Upper lobe of right lung (tissue), 1 donor: ENCODE data around the gene B4GALT3. TPM values are rescaled to one million over a fixed set of nuclear protein-coding genes. Genes with fewer than 3 reads are reported as not detected.

Source experiments
- ATAC-seq: fragments of 200-7000 bp; cut with Tn5 transposase; one replicate; pipeline ENCODE4 v1.9.1; 2020; ENCODE audit warnings: mild to moderate bottlenecking, moderate library complexity
- DNase-seq: peaks from one replicate; pipeline ENCODE4 v3.0.0-alpha.2; 2020
- H3K27ac ChIP-seq: fragments of 200-600 bp; one replicate; pipeline ENCODE4 v1.8.0; 2022
- H3K27me3 ChIP-seq: fragments of 200-600 bp; one replicate; pipeline ENCODE4 v1.8.0; 2022; ENCODE audit warnings: mild to moderate bottlenecking
- H3K36me3 ChIP-seq: fragments of 200-600 bp; one replicate; pipeline ENCODE4 v1.8.0; 2022
- H3K4me1 ChIP-seq: fragments of 200-600 bp; one replicate; pipeline ENCODE4 v1.8.0; 2022
- H3K4me3 ChIP-seq: fragments of 200-600 bp; one replicate; pipeline ENCODE4 v1.8.0; 2022; ENCODE audit warnings: mild to moderate bottlenecking
- H3K9me3 ChIP-seq: fragments of 200-600 bp; one replicate; pipeline ENCODE4 v1.8.0; 2022
- intact Hi-C: fragments of 100-400 bp; cut with DNase I; formaldehyde crosslinking; loops from one replicate; pipeline ENCODE4 v1.11.0; 2022
- total RNA-seq: library from RNA; stranded (reverse); fragmentation: NEBNext Ultra II Directional; extraction: Animal tissue kit (Norgen Biotek cat#: 25700); gene quantifications from one replicate; pipeline ENCODE4 v1.2.1, GENCODE V29; 2021
- TF ChIP-seq, protein P1 (sequence below): fragments of 200-600 bp; IDR thresholded peaks from one replicate; pipeline ENCODE4 v1.8.0; 2022; ENCODE audit warnings: antibody characterized with exemption
- donor health status: DM: no; HTN: yes; CAD: no; lungs with severe emphysema.

B4GALT3 gene
- total RNA-seq, 1 donor from 2014 or later, result 35.7 TPM

DNA sequence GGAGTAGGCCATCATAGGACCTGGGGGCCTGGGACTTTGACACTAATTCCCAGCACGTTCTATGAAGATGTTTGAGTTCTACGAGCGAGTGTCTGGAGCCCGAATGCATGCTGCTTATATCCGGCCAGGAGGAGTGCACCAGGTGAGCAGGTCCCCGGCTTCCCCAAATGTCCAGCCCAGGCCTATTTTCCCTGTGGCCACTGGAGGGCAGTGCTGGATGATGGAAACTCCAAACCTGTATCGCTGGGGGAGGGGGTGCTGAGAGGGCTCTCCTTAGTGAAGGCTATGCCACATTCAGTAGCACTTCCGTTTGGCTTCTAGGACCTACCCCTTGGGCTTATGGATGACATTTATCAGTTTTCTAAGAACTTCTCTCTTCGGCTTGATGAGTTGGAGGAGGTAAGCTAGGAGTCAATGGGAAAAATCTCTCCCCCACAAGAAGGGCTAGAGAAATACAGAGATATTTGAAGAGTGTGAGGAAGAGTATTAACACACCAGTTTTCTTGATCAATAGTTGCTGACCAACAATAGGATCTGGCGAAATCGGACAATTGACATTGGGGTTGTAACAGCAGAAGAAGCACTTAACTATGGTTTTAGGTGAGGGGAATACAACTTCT, 32.6 kb upstream of the B4GALT3 start:
- peaks cover 14% of the 10 kb centered on the region for H3K4me1 ChIP-seq
- no peak overlapping the region for H3K27ac ChIP-seq
- TF ChIP-seq, protein P1, sequence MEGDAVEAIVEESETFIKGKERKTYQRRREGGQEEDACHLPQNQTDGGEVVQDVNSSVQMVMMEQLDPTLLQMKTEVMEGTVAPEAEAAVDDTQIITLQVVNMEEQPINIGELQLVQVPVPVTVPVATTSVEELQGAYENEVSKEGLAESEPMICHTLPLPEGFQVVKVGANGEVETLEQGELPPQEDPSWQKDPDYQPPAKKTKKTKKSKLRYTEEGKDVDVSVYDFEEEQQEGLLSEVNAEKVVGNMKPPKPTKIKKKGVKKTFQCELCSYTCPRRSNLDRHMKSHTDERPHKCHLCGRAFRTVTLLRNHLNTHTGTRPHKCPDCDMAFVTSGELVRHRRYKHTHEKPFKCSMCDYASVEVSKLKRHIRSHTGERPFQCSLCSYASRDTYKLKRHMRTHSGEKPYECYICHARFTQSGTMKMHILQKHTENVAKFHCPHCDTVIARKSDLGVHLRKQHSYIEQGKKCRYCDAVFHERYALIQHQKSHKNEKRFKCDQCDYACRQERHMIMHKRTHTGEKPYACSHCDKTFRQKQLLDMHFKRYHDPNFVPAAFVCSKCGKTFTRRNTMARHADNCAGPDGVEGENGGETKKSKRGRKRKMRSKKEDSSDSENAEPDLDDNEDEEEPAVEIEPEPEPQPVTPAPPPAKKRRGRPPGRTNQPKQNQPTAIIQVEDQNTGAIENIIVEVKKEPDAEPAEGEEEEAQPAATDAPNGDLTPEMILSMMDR, result peak; percentile 86
- peak; percentile 84 for DNase-seq
- ATAC-seq, result peak; percentile 95
- H3K4me3 ChIP-seq, result no peak overlapping the region
- H3K9me3 ChIP-seq, result no peaks in the 10 kb centered on the region
- no peaks in the 10 kb centered on the region for H3K27me3 ChIP-seq
- H3K36me3 ChIP-seq, result peaks cover 95% of the 10 kb centered on the region
- intact Hi-C loops, result no loop called here

DNA sequence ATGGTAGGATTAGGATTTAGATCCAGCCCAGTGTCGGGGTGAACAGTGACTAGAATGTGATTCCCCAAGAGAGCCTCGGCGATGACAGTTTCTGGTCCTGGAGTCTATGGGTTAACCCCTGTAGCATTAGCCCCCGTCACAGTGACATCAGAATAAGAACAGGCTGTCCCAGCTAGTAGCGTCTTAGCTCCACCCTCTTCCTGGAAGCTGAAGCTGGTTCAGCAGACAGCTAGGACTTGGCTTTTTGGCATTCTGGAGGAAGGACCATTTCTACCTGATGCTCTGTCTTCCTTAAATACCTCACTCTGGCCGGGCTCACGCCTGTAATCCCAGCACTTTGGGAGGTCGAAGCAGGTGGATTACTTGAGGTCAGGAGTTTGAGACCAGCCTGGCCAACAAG, 29.9 kb upstream of the B4GALT3 start:
- peak overlapping the region; percentile 78 for H3K27ac ChIP-seq

DNA sequence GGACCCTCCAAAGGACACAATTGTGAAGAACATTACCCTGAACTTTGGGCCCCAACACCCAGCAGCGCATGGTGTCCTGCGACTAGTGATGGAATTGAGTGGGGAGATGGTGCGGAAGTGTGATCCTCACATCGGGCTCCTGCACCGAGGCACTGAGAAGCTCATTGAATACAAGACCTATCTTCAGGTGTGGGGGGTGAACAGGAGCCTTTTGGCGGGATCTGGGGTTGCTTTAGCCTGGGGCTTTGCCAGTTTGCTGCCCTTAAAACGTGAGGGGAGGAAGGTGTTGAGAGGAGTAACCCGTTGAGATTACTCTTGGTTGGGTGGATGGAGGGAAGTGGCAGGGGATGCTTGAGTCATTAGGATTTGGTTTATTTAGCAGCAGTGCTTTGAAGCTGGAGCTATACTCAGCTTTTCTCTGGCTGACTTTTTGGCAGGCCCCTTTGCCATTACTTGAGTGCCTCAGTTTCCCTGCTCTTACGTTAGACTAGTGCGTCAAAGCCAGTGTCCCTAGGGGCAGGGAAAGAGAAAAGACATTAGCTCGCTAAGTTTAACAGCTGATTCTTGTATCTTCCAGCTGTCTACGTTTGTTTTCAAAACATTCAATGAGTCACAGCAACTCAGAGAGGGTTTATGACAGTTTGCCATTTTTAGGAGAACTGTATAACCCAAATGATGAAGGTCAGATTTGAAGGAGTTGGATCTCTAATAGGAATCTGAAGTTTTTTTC, 29.3 kb upstream of the B4GALT3 start:
- intact Hi-C loops, result no loop called here

More for the DNA sequence above, 29.9 kb upstream of the B4GALT3 start:
- H3K9me3 ChIP-seq, result no peaks in the 10 kb centered on the region
- peaks cover 36% of the 10 kb centered on the region for H3K4me1 ChIP-seq
- DNase-seq (no peak), ATAC-seq (peak; percentile 37)
- intact Hi-C loops, result no loop called here
- H3K36me3 ChIP-seq, result peaks cover 86% of the 10 kb centered on the region
- TF ChIP-seq, protein P1, result no peak
- H3K4me3 ChIP-seq, result peak overlapping the region; percentile 11
- no peaks in the 10 kb centered on the region for H3K27me3 ChIP-seq

GRCh38 chr1:161201836-161202712, 24.8 kb upstream of the B4GALT3 start, which contains the start of gene NDUFS2:
NDUFS2 (plus strand) TSS chr1:161202367; CDS start chr1:161202386, 19 bp downstream.
- TF ChIP-seq, protein P1, result no peak
- DNase-seq (peak; percentile 97), ATAC-seq (peak; percentile 96)
- Histone ChIP-seq H3K36me3 (peaks cover 37% of the 10 kb centered on the region), H3K9me3 (no peaks in the 10 kb centered on the region), H3K4me1 (peaks cover 72% of the 10 kb centered on the region), H3K27ac (peak within 1 kb of the TSS; percentile 98), H3K4me3 (peak within 1 kb of the TSS; percentile 89), H3K27me3 (no peaks in the 10 kb centered on the region)
- intact Hi-C loops, result no loop called here

More for the DNA sequence above, 29.3 kb upstream of the B4GALT3 start:
- peak overlapping the region; percentile 78 for H3K27ac ChIP-seq
- peaks cover 80% of the 10 kb centered on the region for H3K36me3 ChIP-seq
- no peaks in the 10 kb centered on the region for H3K9me3 ChIP-seq
- no peak for DNase-seq
- ATAC-seq, result no peak
- H3K27me3 ChIP-seq, result no peaks in the 10 kb centered on the region
- H3K4me3 ChIP-seq, result no peak overlapping the region
- TF ChIP-seq, protein P1, result no peak
- H3K4me1 ChIP-seq, result peaks cover 39% of the 10 kb centered on the region

GRCh38 chr1:161200992-161201835, 23.9 kb upstream of the B4GALT3 start:
- intact Hi-C loops, result no loop called here
- DNase-seq, result no peak
- H3K27me3 ChIP-seq, result no peaks in the 10 kb centered on the region
- H3K4me3 ChIP-seq, result peak overlapping the region; percentile 89
- H3K36me3 ChIP-seq, result peaks cover 28% of the 10 kb centered on the region
- peaks cover 74% of the 10 kb centered on the region for H3K4me1 ChIP-seq
- peak; percentile 6 for ATAC-seq
- no peaks in the 10 kb centered on the region for H3K9me3 ChIP-seq
- TF ChIP-seq, protein P1, result no peak
- H3K27ac ChIP-seq, result peak overlapping the region; percentile 98
